ENCODE results near the gene PAOX.

Gene PAOX

GRCh38 chr10:133349577-133350011 is 29.5 kb upstream of the PAOX start:
- H3K9me3 ChIP-seq (ENCODE audit: control insufficient read depth, insufficient read depth, low read depth, low read length), result no peaks in the 10 kb centered on the region
- no peaks in the 10 kb centered on the region for H3K36me3 ChIP-seq (ENCODE audit: control insufficient read depth in 2 of 2, insufficient read depth in 1 of 2, low read length in 2 of 2)
- no peak overlapping the region for H3K4me3 ChIP-seq (ENCODE audit: low read depth, low read length)
- POLR2A ChIA-PET, result no interaction called here
- no peaks in the 10 kb centered on the region for H3K4me1 ChIP-seq (ENCODE audit: control insufficient read depth, insufficient read depth, low read length)
- TF ChIP-seq ZSCAN18 (tag by site-specific recombination; IDR thresholded peaks at IDR 0.05) (no peak), EGR2 (tag by site-specific recombination; IDR thresholded peaks at IDR 0.05; ENCODE audit: low read depth) (0 out of 2 replicates have a peak, but pooled peaks have one; percentile 0), ZBTB49 (tag by site-specific recombination; IDR thresholded peaks at IDR 0.05; ENCODE audit: low read depth) (no peak), ZFHX2 (tag by site-specific recombination; conservative IDR thresholded peaks at IDR 0.05) (peak; percentile 32; the same call in 1 of the 2 replicates), ZNF521 (tag by site-specific recombination; IDR thresholded peaks at IDR 0.05) (no peak), ZNF221 (tag by site-specific recombination; IDR thresholded peaks at IDR 0.05; ENCODE audit: borderline replicate concordance) (no peak), ZFP69B (tag by site-specific recombination; IDR thresholded peaks at IDR 0.05) (no peak), KLF7 (tag by site-specific recombination; IDR thresholded peaks at IDR 0.05; ENCODE audit: borderline replicate concordance) (no peak)
- H3K27ac ChIP-seq (ENCODE audit: extremely low read depth, low read depth, low read length), result no peak overlapping the region
- CTCF ChIA-PET, result no interaction called here

GRCh38 chr10:133350283-133350949 is 28.6 kb upstream of the PAOX start:
- no peak overlapping the region for H3K27ac ChIP-seq (ENCODE audit: extremely low read depth, low read depth, low read length)
- ChIA-PET POLR2A (interaction anchor here (0.9 kb wide), 1 partner anchor 10 kb away, joined by 4 read pairs; no protein-coding TSS in a partner anchor), CTCF (no interaction called here)
- H3K4me3 ChIP-seq (ENCODE audit: low read depth, low read length), result no peak overlapping the region
- TF ChIP-seq ZNF184 (tag by site-specific recombination; IDR thresholded peaks at IDR 0.05) (no peak), GLI4 (tag by site-specific recombination; IDR thresholded peaks at IDR 0.05) (no peak), GLIS1 (tag by site-specific recombination; IDR thresholded peaks at IDR 0.05) (peak; percentile 19; the same call in 1 of the 2 replicates)
- H3K4me1 ChIP-seq (ENCODE audit: control insufficient read depth, insufficient read depth, low read length), result no peaks in the 10 kb centered on the region
- H3K9me3 ChIP-seq (ENCODE audit: control insufficient read depth, insufficient read depth, low read depth, low read length), result no peaks in the 10 kb centered on the region
- no peaks in the 10 kb centered on the region for H3K36me3 ChIP-seq (ENCODE audit: control insufficient read depth in 2 of 2, insufficient read depth in 1 of 2, low read length in 2 of 2)

GRCh38 chr10:133350950-133351329 is 28.1 kb upstream of the PAOX start:
- Histone ChIP-seq H3K36me3 (ENCODE audit: control insufficient read depth in 2 of 2, insufficient read depth in 1 of 2, low read length in 2 of 2) (no peaks in the 10 kb centered on the region), H3K4me3 (ENCODE audit: low read depth, low read length) (no peak overlapping the region), H3K4me1 (ENCODE audit: control insufficient read depth, insufficient read depth, low read length) (no peaks in the 10 kb centered on the region), H3K9me3 (ENCODE audit: control insufficient read depth, insufficient read depth, low read depth, low read length) (no peaks in the 10 kb centered on the region), H3K27ac (ENCODE audit: extremely low read depth, low read depth, low read length) (no peak overlapping the region)
- ChIA-PET CTCF (no interaction called here), POLR2A (interaction anchor here (0.9 kb wide), 1 partner anchor 10 kb away, joined by 4 read pairs; no protein-coding TSS in a partner anchor)
- TF ChIP-seq HOXC10 (CRISPR knock-in tag; IDR thresholded peaks at IDR 0.05) (no peak), GLIS1 (tag by site-specific recombination; IDR thresholded peaks at IDR 0.05) (0 out of 2 replicates have a peak, but pooled peaks have one; percentile 1)

Measured in HEK293 (cell line).